Measurements from ENCODE around the gene OTOGL.

OTOGL gene

GRCh38 chr12:80166751-80167150, 67.4 kb downstream of the OTOGL start:
- Histone ChIP-seq H3K27ac (ENCODE audit: low read length) (no peak overlapping the region), H3K9me3 (ENCODE audit: control insufficient read depth in 1 of 2, low read length in 2 of 2) (no peaks in the 10 kb centered on the region), H3K4me1 (ENCODE audit: control insufficient read depth in 1 of 2, insufficient read depth in 2 of 2, low read length in 2 of 2) (no peaks in the 10 kb centered on the region)

GRCh38 chr12:80168936-80169335, 69.6 kb downstream of the OTOGL start:
- no peaks in the 10 kb centered on the region for H3K9me3 ChIP-seq (ENCODE audit: control insufficient read depth in 1 of 2, low read length in 2 of 2)
- no peak overlapping the region for H3K4me3 ChIP-seq (ENCODE audit: low read depth in 1 of 2, low read length in 2 of 2)
- H3K27me3 ChIP-seq (ENCODE audit: low read depth, low read length): no peaks in the 10 kb centered on the region
- no peak overlapping the region for H3K27ac ChIP-seq (ENCODE audit: low read length)
- H3K36me3 ChIP-seq (ENCODE audit: control insufficient read depth in 1 of 2, insufficient read depth in 2 of 2, low read length in 2 of 2): no peaks in the 10 kb centered on the region
- H3K4me1 ChIP-seq (ENCODE audit: control insufficient read depth in 1 of 2, insufficient read depth in 2 of 2, low read length in 2 of 2): no peaks in the 10 kb centered on the region

More at GRCh38 chr12:80166751-80167150, 67.4 kb downstream of the OTOGL start:
- Histone ChIP-seq H3K4me3 (ENCODE audit: low read depth in 1 of 2, low read length in 2 of 2) (no peak overlapping the region), H3K27me3 (ENCODE audit: low read depth, low read length) (no peaks in the 10 kb centered on the region), H3K36me3 (ENCODE audit: control insufficient read depth in 1 of 2, insufficient read depth in 2 of 2, low read length in 2 of 2) (no peaks in the 10 kb centered on the region)

DNA sequence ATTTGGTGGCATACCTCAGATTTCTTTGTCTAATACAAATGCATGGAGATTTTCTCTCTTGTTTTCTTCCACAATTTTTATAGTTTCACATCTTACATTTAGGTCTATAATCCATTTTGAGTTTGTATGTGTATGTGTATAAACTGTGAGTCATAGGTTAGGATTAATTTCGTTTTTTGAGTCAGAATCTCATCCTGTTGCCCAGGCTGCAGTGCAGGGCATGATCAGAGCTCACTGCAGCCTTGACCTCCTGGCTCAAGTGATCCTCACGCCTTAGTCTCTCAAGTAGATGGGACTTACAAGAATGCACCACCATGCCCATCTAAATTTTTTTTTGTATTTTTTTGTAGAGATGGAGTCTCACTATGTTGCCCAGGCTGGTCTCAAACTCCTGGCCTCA, 71.6 kb downstream of the OTOGL start:
- Histone ChIP-seq H3K4me1 (ENCODE audit: control insufficient read depth in 1 of 2, insufficient read depth in 2 of 2, low read length in 2 of 2) (no peaks in the 10 kb centered on the region), H3K27me3 (ENCODE audit: low read depth, low read length) (no peaks in the 10 kb centered on the region), H3K36me3 (ENCODE audit: control insufficient read depth in 1 of 2, insufficient read depth in 2 of 2, low read length in 2 of 2) (no peaks in the 10 kb centered on the region), H3K27ac (ENCODE audit: low read length) (no peak overlapping the region), H3K4me3 (ENCODE audit: low read depth in 1 of 2, low read length in 2 of 2) (no peak overlapping the region), H3K9me3 (ENCODE audit: control insufficient read depth in 1 of 2, low read length in 2 of 2) (no peaks in the 10 kb centered on the region)

DNA sequence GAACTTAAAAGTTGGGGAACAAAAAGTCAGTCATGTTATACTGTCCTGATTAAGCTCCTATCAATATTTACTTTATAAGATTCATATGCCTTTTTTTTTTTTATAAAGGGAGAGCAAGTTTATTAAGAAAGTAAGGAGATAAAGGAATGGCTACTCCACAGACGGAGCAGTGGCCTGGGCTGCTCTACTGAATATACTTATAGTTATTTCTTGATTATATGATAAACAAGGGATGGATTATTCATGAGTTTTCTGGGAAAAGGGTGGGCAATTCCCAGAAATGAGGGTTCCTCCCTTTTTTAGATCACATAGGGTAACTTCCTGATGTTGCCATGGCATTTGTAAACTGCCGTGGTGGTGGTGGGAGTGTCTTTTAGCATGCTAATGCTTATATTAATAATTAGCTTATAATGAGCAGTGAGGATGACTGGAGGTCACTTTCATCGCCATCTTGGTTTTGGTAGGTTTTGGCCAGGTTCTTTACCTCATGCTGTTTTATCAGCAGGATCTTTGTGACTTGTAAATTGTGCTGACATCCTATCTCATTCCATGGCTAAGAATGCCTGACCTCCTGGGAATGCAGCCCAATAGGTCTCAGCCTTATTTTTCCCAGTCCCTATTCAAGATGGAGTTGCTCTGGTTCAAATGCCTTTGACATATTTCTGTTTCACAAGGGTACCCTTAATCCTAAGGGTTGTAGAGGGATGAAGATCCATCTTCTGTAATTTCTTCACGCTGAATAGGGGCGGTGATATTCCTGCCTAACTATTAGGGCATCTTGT, 73.9 kb downstream of the OTOGL start:
- H3K4me1 ChIP-seq (ENCODE audit: control insufficient read depth in 1 of 2, insufficient read depth in 2 of 2, low read length in 2 of 2): no peaks in the 10 kb centered on the region
- H3K36me3 ChIP-seq (ENCODE audit: control insufficient read depth in 1 of 2, insufficient read depth in 2 of 2, low read length in 2 of 2): no peaks in the 10 kb centered on the region
- no peak overlapping the region for H3K27ac ChIP-seq (ENCODE audit: low read length)
- H3K4me3 ChIP-seq (ENCODE audit: low read depth in 1 of 2, low read length in 2 of 2): no peak overlapping the region
- H3K27me3 ChIP-seq (ENCODE audit: low read depth, low read length): no peaks in the 10 kb centered on the region
- H3K9me3 ChIP-seq (ENCODE audit: control insufficient read depth in 1 of 2, low read length in 2 of 2): no peaks in the 10 kb centered on the region

DNA sequence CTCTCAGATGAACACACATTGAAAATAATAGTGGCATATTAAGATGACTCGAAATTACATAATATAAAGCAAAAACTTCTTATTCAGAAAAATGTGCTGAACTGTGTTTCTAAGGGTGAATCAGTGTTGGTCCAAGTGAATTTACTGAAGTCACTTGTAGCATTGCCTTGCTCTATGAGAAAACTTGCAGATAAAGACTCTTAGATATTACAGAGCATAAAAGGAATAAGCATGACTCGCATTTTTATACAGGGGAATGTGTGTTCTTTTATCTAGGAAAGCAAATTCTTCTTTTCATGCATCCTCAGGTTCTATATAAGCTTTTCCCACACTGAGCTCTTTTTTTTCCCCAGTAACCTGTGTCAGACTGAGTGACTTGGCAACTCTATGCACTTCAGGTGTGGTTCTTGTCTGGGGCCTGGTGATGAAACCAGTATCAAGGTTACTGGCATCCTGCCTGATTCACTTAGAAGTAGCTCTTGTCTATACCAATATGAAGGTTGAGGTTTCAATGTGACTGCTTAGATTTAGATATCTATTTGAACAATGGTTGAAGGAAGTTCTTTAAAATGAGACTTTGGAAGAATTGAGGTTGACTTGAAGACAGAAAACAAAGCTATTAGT, 76.1 kb downstream of the OTOGL start:
- Histone ChIP-seq H3K27ac (ENCODE audit: low read length) (no peak overlapping the region), H3K9me3 (ENCODE audit: control insufficient read depth in 1 of 2, low read length in 2 of 2) (no peaks in the 10 kb centered on the region), H3K4me1 (ENCODE audit: control insufficient read depth in 1 of 2, insufficient read depth in 2 of 2, low read length in 2 of 2) (no peaks in the 10 kb centered on the region), H3K27me3 (ENCODE audit: low read depth, low read length) (no peaks in the 10 kb centered on the region), H3K4me3 (ENCODE audit: low read depth in 1 of 2, low read length in 2 of 2) (no peak overlapping the region), H3K36me3 (ENCODE audit: control insufficient read depth in 1 of 2, insufficient read depth in 2 of 2, low read length in 2 of 2) (no peaks in the 10 kb centered on the region)

DNA sequence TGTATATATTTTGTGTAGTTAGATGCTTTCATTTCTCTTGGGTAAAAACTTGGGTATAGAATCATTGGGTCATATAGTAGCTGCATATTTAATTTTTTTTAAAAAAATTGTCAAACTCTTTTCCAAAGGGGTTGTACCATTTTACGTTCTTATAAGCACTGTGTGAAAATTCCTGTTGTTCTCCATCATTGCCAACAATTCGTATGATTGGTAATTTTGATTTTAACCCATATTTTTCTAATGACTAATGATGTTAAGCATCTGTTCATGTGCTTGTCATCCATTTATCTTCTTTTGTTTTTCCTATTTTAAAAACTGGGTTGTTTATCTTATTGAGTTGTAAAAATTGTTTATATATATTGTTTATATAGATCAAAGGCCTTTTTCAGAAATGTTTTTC, 77.4 kb downstream of the OTOGL start:
- no peaks in the 10 kb centered on the region for H3K9me3 ChIP-seq (ENCODE audit: control insufficient read depth in 1 of 2, low read length in 2 of 2)
- H3K27ac ChIP-seq (ENCODE audit: low read length): no peak overlapping the region
- no peaks in the 10 kb centered on the region for H3K36me3 ChIP-seq (ENCODE audit: control insufficient read depth in 1 of 2, insufficient read depth in 2 of 2, low read length in 2 of 2)
- H3K4me1 ChIP-seq (ENCODE audit: control insufficient read depth in 1 of 2, insufficient read depth in 2 of 2, low read length in 2 of 2): no peaks in the 10 kb centered on the region
- H3K27me3 ChIP-seq (ENCODE audit: low read depth, low read length): no peaks in the 10 kb centered on the region
- H3K4me3 ChIP-seq (ENCODE audit: low read depth in 1 of 2, low read length in 2 of 2): no peak overlapping the region

- H3K27ac ChIP-seq (ENCODE audit: low read length): no peak overlapping the region
- no peaks in the 10 kb centered on the region for H3K27me3 ChIP-seq (ENCODE audit: low read depth, low read length)
- no peaks in the 10 kb centered on the region for H3K36me3 ChIP-seq (ENCODE audit: control insufficient read depth in 1 of 2, insufficient read depth in 2 of 2, low read length in 2 of 2)
These were observed 79.5 kb downstream of the OTOGL start for GRCh38 chr12:80178846-80179245.

DNA sequence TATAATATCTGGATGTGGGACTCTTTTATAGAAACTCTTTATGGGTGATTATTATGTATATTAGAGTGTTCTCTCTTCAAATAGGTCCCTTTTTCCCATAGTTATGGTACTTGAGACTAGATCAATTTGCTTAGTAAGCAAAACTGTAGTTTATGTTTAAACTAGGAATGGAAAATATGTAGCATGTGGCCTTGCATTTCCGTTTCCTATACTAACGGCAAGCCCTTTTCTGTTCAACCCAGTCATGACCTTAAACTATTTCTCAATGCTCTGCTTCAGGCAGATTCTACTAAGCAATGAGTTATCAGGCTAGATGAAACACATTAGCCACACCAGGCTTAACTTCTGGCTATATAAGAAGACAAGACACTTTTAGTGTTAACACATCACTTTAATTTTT, 84.6 kb downstream of the OTOGL start:
- Histone ChIP-seq H3K9me3 (ENCODE audit: control insufficient read depth in 1 of 2, low read length in 2 of 2) (no peaks in the 10 kb centered on the region), H3K36me3 (ENCODE audit: control insufficient read depth in 1 of 2, insufficient read depth in 2 of 2, low read length in 2 of 2) (peaks cover 0 to 4% of the 10 kb centered on the region in 2 donors), H3K27me3 (ENCODE audit: low read depth, low read length) (no peaks in the 10 kb centered on the region), H3K4me1 (ENCODE audit: control insufficient read depth in 1 of 2, insufficient read depth in 2 of 2, low read length in 2 of 2) (peaks cover 6% of the 10 kb centered on the region in 2 donors), H3K27ac (ENCODE audit: low read length) (no peak overlapping the region), H3K4me3 (ENCODE audit: low read depth in 1 of 2, low read length in 2 of 2) (no peak overlapping the region)

More at GRCh38 chr12:80178846-80179245, 79.5 kb downstream of the OTOGL start:
- Histone ChIP-seq H3K9me3 (ENCODE audit: control insufficient read depth in 1 of 2, low read length in 2 of 2) (no peaks in the 10 kb centered on the region), H3K4me1 (ENCODE audit: control insufficient read depth in 1 of 2, insufficient read depth in 2 of 2, low read length in 2 of 2) (no peaks in the 10 kb centered on the region), H3K4me3 (ENCODE audit: low read depth in 1 of 2, low read length in 2 of 2) (no peak overlapping the region)

DNA sequence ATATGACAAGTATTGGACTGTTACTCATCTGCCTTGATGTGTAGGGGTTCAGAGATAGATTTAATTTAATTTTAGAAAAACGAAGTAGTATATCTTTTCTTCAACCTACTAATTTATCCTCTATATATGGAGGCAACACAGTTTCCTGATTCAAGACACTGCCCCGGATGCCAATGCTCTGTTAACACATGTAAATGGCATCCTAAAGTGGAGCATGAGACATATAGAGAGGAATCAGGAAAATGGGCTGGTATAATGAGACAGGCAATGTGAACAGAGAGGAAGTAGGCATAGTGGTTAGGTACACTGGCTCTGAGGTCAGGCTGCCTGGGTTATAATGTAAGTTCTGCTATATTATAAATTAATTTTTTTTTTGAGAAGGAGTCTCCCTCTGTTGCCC, 85.6 kb downstream of the OTOGL start:
- Histone ChIP-seq H3K4me3 (ENCODE audit: low read depth in 1 of 2, low read length in 2 of 2) (no peak overlapping the region), H3K27ac (ENCODE audit: low read length) (no peak overlapping the region), H3K27me3 (ENCODE audit: low read depth, low read length) (no peaks in the 10 kb centered on the region), H3K4me1 (ENCODE audit: control insufficient read depth in 1 of 2, insufficient read depth in 2 of 2, low read length in 2 of 2) (peaks cover 6% of the 10 kb centered on the region in 2 donors), H3K9me3 (ENCODE audit: control insufficient read depth in 1 of 2, low read length in 2 of 2) (no peaks in the 10 kb centered on the region), H3K36me3 (ENCODE audit: control insufficient read depth in 1 of 2, insufficient read depth in 2 of 2, low read length in 2 of 2) (peaks cover 0 to 4% of the 10 kb centered on the region in 2 donors)

DNA sequence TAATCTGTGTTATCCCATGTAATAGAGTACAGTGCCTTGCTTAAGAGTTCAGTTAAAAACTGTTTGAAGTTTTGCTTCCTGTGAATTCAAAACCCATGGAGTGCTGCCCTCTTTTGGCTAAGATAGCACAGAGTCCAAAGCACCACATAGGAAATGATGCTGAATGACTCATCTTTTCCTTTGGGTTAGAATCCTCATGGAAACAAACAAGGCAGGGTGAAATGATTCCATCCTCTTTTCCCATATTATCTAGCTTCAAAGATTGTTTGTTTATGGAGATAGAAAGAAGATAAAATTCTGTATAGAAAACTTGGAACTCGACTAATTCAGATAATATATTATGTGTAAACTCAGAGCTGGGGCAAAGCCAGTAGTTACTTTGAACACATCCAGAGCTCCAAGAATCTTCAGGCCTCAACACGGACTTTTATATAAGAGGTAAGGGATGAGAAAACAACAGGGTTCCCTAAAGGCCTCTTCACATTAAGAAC, 87.4 kb downstream of the OTOGL start:
- peaks cover 6% of the 10 kb centered on the region in 2 donors for H3K4me1 ChIP-seq (ENCODE audit: control insufficient read depth in 1 of 2, insufficient read depth in 2 of 2, low read length in 2 of 2)
- H3K27me3 ChIP-seq (ENCODE audit: low read depth, low read length): no peaks in the 10 kb centered on the region
- H3K27ac ChIP-seq (ENCODE audit: low read length): peak overlapping the region; percentile 86
- peaks cover 0 to 4% of the 10 kb centered on the region in 2 donors for H3K36me3 ChIP-seq (ENCODE audit: control insufficient read depth in 1 of 2, insufficient read depth in 2 of 2, low read length in 2 of 2)
- H3K9me3 ChIP-seq (ENCODE audit: control insufficient read depth in 1 of 2, low read length in 2 of 2): no peaks in the 10 kb centered on the region
- peak overlapping the region; percentile 2 to 31 for H3K4me3 ChIP-seq (ENCODE audit: low read depth in 1 of 2, low read length in 2 of 2)

DNA sequence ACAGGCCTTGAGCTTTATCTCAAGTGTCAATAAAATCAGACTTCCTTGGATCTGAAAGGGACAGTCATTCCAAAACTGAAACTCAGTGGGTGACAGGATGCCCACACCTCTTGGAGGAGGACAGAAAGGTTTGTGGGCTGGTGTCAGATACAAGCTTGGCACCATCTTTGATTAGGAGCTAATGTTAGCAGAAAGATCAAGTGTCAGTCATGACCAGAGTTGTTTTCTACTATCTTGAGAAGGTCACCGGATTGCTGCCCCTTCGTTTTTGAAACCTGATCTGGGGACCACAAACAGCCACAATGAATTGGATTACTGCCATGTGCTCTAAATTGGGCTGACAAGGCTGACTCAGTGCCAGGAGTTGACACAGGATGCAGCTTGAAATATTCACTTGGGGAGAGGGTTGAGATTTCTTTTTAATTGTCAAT, 88.3 kb downstream of the OTOGL start:
- Histone ChIP-seq H3K36me3 (ENCODE audit: control insufficient read depth in 1 of 2, insufficient read depth in 2 of 2, low read length in 2 of 2) (peaks cover 0 to 4% of the 10 kb centered on the region in 2 donors), H3K4me3 (ENCODE audit: low read depth in 1 of 2, low read length in 2 of 2) (no peak overlapping the region), H3K27me3 (ENCODE audit: low read depth, low read length) (no peaks in the 10 kb centered on the region), H3K4me1 (ENCODE audit: control insufficient read depth in 1 of 2, insufficient read depth in 2 of 2, low read length in 2 of 2) (peaks cover 6% of the 10 kb centered on the region in 2 donors), H3K27ac (ENCODE audit: low read length) (peak overlapping the region; percentile 86), H3K9me3 (ENCODE audit: control insufficient read depth in 1 of 2, low read length in 2 of 2) (no peaks in the 10 kb centered on the region)
